ENCODE results near the gene DCLK2.

The DCLK2 gene

DNA sequence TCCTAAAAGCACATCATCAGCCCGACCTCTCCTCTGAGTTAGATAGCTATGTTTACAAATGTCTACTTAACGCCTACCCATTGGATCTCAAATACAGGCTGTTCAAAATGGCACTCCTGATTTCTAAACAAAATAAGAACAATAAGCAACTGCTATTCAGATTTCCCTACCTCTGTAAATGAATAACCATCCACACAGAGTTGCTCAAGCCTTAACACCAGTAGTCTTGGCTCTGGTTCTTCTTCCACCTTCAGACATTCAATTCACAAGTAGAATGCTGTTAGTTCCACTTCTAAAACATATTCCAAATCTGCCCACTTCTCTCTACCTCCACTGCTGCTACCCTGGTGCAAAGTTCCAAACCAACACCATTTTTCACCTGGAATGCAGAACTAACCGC lies 27.1 kb upstream of the DCLK2 start:
- no peak overlapping the region for H3K4me3 ChIP-seq (replicated peaks; ENCODE audit: low read depth, low read length)
- DNase-seq (ENCODE audit: low read depth) = no peak
- TF ChIP-seq, protein P1, sequence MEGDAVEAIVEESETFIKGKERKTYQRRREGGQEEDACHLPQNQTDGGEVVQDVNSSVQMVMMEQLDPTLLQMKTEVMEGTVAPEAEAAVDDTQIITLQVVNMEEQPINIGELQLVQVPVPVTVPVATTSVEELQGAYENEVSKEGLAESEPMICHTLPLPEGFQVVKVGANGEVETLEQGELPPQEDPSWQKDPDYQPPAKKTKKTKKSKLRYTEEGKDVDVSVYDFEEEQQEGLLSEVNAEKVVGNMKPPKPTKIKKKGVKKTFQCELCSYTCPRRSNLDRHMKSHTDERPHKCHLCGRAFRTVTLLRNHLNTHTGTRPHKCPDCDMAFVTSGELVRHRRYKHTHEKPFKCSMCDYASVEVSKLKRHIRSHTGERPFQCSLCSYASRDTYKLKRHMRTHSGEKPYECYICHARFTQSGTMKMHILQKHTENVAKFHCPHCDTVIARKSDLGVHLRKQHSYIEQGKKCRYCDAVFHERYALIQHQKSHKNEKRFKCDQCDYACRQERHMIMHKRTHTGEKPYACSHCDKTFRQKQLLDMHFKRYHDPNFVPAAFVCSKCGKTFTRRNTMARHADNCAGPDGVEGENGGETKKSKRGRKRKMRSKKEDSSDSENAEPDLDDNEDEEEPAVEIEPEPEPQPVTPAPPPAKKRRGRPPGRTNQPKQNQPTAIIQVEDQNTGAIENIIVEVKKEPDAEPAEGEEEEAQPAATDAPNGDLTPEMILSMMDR (IDR thresholded peaks at IDR 0.05; ENCODE audit: low read length, missing control alignments) = no peak

DNA sequence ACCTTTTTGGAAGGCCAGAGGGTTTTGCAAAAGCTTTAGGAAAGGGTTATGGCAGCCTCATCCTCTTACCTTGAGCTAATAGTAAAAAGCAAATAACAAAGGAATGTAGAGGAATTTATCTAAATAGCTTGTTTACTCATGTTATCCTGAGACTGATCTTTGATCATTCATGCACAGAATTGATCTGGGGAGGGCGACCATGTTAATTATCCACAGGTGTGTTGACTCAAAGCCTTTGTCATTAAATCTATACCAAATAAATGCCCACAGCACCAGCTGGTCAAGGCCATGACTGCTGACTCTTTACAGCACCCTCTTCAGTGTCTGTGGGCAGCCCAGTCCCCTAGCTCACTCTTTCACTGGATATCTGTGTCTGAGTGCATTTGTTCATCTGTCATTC lies 22.8 kb upstream of the DCLK2 start:
- no peak overlapping the region for H3K4me3 ChIP-seq (replicated peaks; ENCODE audit: low read depth, low read length)
- no peak for DNase-seq (ENCODE audit: low read depth)
- TF ChIP-seq, protein P1 (IDR thresholded peaks at IDR 0.05; ENCODE audit: low read length, missing control alignments) = no peak

DNA sequence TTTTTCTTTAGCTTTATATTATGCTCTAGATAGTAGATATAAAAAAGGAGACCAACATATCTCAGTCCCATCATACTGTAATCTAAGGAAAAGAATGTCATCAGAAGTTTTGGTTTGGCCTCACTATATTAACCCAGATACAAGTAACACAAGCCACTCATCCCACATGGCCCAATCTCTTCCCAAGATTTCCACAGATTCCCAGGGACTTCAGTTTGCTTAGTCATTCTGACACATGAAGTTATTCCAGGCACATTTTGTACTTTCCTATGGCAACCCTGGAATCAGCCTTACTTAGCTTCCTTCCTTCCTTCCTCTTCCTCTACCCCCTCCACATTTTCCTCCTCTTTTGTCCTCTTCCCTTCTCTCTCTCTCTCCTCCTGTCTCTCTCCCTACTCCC lies 21.7 kb upstream of the DCLK2 start:
- TF ChIP-seq, protein P1 (IDR thresholded peaks at IDR 0.05; ENCODE audit: low read length, missing control alignments) = no peak
- H3K4me3 ChIP-seq (replicated peaks; ENCODE audit: low read depth, low read length) = no peak overlapping the region
- peak; percentile 65 for DNase-seq (ENCODE audit: low read depth)

DNA sequence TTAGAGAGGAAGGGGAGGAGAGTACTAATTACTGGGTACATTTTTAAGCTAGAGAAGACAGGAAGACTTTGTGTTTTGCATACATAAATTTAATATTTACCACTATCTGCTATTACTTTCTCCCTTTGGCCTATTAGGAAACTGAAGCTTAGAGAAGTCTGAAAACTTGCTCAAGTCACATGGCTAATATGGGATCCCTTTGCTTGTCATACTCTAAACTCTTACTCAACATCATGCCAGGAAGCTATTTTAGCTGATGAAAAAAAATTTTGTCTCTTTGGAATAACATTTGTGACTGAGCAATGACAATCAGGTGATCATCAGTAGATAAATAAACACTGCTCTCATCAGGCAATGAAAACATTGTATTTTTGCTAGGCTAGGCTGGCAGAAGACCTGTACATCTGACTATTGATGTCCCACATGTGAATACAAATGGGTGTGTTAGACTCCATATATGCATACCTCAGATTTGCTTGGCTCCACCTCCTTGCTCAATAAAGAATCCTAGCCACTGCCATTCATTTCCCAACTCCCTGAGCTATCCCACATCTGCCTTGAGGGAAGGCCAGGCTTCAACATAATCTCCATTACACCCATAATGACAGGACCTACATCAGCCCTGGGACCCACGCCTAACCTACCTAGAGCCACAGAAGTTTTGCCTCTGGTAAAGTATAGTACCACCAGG lies 17.0 kb upstream of the DCLK2 start:
- DNase-seq (ENCODE audit: low read depth) = no peak
- TF ChIP-seq, protein P1 (IDR thresholded peaks at IDR 0.05; ENCODE audit: low read length, missing control alignments) = no peak
- H3K4me3 ChIP-seq (replicated peaks; ENCODE audit: low read depth, low read length) = no peak overlapping the region

DNA sequence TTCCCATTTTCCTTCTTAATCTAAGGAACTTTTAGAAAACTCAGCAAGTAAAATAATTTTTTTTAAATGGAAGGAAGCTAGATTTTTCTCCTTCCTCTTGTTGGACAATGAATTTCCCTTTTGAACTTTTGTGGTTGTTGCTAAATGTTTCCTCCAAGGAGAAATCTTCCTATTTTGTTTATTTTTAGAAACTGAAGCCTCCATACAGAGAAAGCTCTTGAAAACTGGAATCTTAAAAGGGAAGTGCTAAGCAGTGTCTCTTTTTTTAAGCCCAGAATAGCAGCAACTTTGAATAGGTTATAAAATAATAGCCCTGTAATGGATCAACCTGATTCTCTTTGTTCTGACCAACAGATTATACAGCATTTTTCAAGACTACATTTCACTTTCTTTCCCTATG lies 15.1 kb upstream of the DCLK2 start:
- TF ChIP-seq, protein P1 (IDR thresholded peaks at IDR 0.05; ENCODE audit: low read length, missing control alignments) = no peak
- H3K4me3 ChIP-seq (replicated peaks; ENCODE audit: low read depth, low read length) = no peak overlapping the region
- DNase-seq (ENCODE audit: low read depth) = no peak

DNA sequence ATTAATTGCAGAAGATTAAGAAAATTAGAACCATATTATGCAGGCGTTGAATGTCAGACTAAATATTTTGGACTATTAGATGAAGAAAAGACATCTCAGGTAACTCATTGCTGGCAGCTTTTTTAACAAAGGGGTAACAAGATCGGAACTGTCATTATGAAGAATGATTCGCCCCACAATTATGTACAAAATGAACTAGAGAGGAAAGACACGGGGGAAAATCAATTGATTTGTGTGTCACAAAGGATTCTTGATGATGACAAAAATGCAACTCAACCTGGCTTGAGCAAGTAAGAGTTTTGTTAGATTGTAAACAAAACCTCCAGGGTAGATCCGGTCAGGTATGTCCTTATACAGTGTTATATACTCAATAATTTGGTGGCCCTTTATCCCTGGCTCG lies 12.5 kb upstream of the DCLK2 start:
- H3K4me3 ChIP-seq (replicated peaks; ENCODE audit: low read depth, low read length) = no peak overlapping the region
- TF ChIP-seq, protein P1 (IDR thresholded peaks at IDR 0.05; ENCODE audit: low read length, missing control alignments) = no peak
- DNase-seq (ENCODE audit: low read depth) = no peak

DNA sequence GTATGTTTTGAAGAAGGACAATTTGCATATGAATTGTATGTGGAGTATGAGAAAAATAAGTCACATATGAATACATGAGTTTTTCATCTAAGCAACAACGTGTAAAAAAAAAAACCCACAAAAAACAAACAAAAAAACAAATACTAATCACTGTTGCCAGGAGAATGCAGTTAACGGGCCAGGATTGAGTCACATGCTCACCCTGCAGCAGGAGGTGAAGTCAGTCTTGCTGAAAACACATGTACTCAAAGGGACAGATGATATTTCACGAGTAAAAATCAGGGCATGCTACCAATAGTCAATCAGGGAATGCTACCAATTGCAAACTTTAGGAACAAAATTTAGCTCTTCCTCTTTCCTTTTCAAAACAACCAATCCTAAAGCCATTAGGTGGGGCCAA lies 10.4 kb upstream of the DCLK2 start:
- TF ChIP-seq, protein P1 (IDR thresholded peaks at IDR 0.05; ENCODE audit: low read length, missing control alignments) = no peak
- no peak overlapping the region for H3K4me3 ChIP-seq (replicated peaks; ENCODE audit: low read depth, low read length)
- DNase-seq (ENCODE audit: low read depth) = no peak

Data from fibroblast of pulmonary artery (primary cell).